Brain pericyte (primary cell): ENCODE results near the gene XRN1.
"Not testable (repeated sequence)": the region's sequence is repeated elsewhere in the genome, so short reads cannot be mapped to it uniquely, and the experiment has no call there.

Source experiments
- DNase-seq: peaks from one replicate; pipeline ENCODE4 v3.0.0-alpha.2; 2012; ENCODE audit warnings: low read depth, low spot score

XRN1 gene

DNA sequence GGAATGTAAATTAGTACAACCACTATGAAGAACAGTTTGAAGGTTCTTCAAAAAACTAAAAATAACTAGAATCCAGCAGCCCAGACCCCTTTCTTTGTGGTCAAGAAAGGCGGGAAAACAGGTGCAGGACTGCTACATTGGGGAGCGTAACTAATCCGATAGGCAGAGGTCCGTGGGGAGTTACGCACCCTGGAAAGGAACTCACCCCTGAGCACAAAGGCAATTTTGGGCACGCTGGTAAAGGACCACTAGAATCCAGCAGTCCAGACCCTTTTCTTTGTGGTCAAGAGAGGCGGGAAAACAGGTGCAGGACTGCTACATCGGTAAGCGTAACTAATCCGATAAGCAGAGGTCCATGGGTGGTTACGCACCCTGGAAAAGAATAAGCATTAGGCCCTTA is 9.7 kb downstream of the XRN1 start:
- DNase-seq: not testable (repeated sequence)

DNA sequence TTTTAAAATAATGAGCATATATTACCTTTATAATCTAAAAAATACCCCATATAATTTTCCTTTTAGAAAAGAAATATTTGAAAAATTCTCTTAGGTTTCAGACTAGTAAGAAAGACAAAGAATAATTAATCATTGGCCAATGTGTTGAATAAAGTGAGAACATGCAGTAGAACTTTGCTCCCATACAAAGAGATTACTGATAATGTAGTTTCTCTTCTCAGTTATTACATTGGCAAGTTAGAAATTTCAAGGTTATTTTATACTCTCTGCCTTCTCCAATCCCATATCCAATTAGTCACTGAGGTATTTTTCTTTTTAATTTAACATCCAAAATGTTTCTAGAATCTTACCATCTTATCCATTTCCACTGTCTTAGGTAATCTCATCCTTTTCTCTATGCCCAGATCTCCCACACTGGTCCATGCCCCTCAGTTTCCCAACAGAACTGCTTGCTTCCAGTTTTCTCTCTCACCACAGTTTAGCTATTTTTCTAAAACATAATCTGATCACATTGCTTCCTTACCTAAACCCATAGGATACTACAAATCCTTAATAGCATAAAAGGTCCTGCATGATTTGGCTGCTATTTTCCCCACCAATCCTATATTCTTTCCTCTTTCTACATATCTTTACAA is 10.8 kb downstream of the XRN1 start:
- DNase-seq: no peak

DNA sequence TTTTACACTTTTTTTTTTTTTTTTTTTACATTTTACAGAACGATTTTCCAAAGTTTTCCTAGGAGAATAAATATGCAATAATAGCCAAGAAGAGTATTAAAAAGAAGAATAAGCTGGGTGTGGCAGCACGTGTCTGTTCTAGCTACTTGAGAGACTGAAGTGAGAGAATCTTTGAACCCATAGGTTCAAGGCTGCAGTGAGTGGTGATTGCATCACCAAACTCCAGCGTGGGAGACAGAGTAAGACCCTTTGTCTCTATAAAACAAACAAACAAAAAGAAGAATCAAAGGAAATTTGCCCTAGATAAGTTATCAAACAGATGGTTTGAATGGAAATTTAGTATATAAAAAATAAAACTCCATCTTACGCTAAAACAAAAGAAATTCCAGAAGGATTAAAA is 13.3 kb downstream of the XRN1 start:
- DNase-seq: no peak

DNA sequence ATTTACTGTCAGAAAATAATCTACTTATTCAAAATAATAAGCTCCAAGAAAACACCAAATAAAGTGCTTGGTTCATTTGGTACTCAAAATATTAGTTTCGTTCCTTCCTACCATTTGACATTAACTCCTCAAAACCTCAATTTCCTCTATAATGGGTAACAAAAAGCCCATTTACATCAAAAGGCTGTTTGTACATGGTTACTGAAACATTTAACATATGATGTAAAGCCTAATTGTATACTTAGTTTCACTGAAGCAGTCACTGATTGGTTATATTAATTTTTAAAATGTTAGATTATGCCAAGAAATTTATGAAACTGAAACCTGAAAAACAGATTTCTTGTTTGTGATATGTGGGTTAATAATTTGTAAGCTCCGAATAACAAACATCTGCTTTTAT is 14.7 kb downstream of the XRN1 start:
- no peak for DNase-seq

DNA sequence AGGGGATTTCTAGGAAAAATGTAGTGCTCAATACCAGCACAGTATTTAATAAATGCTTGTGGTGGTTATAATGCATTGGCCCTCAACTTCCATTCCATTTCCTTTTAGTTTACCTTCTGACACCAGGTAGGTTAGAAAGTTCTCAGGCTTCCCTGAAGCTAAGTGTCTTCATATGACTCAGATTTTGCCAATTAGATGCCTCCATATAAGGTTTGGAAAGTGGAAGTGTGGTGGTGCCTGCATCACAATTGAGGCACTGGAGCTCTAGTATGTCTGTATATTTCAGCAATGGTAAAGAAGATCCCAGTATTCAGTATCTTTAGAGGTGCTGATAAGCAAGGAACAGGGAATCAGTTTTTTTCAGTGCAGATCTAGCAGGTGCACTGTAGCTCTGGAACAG is 18.3 kb downstream of the XRN1 start:
- DNase-seq: no peak

DNA sequence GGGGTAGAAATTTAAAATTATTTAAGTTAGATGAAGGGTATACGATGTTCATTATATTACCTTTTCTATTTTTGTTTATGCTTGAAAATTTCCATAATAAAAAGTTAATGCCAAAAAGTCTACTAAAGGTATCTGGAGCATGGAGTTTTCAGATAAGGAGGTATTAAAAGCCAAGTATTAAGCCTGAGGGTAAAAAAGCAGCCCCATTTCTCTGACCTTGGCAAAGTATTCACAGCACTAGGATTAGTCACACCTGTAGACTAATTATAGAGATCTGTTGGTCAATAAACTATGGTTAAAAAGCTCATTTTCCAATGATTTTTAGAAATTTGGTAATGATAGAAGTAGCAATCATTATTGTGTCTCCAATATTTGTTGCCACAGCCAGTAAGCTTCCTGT is 23.1 kb downstream of the XRN1 start:
- no peak for DNase-seq

DNA sequence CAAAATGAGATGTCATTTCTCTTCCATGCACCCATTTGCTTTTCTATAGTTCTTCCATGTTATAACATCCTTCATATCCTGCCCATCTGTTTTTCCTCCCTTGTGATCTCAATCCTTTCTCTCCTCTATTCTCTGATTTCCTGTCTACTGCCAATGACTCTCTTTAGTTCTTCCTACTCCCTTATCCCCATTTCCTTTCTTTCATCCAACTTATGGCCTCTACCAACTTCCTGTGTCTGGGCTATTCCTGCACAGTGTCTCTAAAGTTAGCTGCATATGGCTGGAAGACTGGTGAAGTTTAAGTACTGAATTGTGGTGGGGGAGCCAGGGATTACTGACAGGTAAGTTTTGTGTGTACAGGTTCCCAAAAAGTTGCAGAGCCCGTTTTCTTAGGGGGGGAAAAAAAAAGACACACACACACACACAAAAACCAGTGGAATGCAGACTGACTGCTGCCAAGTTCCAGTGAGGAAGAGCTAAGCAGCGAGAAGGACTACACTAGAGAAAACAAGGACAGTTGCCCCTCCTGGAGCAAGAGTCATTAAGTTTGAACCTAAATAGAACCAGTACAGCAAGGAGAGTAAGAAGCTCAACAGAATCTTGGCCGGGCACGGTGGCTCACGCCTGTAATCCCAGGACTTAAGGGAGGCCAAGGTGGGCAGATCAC is 28.8 kb downstream of the XRN1 start:
- no peak for DNase-seq

DNA sequence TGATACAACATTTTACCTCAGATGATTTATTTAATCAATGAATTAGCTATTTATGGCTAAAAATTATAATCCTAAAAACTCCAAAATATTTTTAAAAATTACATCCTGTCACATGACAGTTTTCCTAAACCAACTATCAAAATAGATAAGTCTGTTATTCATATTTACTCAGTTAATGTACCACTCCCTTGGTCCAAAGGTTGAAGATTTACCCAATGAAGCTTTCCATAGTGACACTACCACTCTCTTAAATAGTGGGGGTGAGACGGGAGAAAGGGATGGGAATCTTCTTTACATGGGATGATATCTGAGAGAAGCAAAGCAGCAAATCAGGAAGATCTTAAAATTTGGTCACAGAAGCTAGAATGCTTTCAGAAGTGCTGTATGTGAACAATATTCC is 30.5 kb downstream of the XRN1 start:
- DNase-seq: no peak

DNA sequence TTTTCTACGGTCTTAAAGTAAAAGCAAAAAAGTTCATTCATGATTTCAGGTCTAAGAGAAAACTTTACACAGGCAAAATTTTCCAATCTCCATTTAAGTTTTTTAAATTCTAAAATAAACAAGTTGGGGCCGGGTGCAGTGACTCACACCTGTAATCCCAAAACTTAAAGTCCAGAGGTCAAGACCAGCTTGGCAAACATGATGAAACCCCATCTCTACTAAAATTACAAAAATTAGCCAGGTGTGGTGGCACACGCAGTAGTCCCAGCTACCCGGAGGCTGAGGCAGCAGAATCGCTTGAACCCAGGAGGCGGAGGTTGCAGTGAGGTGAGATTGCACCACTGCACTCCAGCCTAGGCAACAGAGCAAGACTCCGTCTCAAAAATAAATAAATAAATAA is 47.3 kb downstream of the XRN1 start:
- DNase-seq: not testable (repeated sequence)

DNA sequence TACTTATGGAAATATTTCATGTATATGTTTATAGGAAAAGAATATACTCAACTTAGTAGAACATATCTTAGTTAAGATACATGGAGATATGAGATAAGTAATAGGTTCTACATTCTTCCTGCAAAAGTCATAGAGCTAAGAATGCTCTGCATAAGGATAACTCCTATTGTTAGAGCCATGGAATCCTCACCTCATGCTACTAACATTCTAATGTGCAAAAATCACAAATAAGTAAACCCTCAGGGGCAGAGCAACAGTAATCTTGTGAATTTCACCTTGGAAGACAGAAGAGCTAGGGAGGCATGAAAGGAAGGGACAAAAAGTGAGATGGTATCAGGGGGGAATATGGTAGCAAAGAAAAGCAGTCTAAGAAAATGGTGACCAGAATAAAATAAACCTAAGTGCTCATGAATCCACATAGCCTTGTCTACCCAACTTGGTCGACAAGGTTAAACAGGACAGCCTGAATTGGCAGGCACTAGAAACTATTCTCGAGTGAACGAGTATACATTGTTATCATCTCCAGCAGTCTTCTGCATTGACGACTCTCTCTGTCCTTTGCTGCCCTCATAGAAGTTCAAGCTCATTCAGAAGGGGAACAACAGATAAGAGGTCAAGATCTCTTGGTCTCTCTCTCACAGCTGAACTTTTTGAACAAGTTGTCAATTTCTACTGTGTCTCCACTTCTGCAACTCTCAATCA is 52.8 kb downstream of the XRN1 start:
- no peak for DNase-seq

DNA sequence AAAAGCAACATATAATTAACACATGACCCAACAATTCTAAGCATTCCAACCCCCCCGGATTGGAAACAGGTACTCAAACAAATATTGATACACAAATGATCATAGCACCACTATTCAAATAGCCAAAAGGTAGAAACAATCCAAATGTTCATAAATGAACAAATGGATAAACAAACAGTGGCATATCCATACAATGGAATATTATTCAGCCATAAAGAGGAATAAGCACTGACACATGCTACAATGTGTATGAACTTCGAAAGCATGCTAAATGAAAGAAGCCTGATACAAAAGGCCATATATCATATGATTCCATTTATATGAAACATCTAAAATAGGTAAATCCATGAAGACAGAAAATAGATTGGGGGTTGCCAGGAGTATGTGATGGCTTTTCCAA is 62.8 kb downstream of the XRN1 start:
- DNase-seq: no peak

DNA sequence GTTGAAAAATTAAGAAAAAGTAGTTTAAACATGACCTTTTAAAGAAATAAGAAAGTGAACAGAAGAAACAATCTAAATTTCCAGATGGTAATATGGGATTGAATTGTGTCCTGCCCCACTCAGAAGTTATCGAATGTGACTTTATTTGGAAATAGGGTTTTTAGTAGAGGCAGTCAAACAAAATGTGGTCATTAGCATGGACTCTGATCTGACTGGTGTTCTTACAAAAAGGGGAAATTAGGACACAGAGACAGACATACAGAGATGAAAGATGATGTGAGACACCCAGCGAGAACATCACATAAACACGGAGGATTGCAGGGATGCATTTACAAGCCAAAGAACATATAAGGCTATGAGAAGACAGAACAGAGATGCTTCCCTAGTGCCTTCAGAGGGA is 73.2 kb downstream of the XRN1 start:
- DNase-seq: no peak

DNA sequence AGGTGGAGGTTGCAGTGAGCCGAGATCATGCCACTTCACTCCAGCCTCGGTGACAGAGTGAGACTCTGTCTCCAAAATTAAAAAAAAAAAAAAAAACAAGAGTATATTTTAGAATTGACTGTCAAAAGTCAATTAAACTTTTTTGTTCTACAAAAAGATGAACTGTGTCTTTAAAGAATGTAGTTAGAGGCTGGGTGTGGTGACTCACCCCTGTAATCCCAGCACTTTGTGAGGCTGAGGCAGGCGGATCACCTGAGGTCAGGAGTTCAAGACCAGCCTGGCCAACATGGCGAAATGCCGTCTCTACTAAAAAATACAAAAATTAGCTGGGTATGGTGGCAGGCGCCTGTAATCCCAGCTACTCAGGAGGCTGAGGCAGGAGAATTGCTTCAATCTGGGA is 78.3 kb downstream of the XRN1 start:
- DNase-seq: not testable (repeated sequence)

DNA sequence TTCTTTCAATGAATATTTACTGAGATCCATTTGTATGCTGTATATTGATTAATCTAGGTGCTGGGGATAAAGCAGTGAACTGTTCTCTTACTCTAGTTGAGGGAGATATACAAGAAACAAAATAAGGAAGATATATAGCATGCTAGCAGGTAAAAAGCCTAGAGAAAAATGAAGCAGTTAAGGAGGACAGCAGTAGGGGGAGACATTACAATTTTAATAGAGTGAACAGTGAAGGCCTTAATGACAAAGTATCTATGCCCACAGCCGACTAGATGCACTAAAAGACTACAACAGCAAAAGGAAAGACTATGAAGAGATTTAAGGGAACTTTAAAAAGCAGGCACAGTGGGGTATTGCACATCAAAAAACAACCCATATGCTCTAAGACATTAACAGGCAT is 81.4 kb downstream of the XRN1 start:
- no peak for DNase-seq

DNA sequence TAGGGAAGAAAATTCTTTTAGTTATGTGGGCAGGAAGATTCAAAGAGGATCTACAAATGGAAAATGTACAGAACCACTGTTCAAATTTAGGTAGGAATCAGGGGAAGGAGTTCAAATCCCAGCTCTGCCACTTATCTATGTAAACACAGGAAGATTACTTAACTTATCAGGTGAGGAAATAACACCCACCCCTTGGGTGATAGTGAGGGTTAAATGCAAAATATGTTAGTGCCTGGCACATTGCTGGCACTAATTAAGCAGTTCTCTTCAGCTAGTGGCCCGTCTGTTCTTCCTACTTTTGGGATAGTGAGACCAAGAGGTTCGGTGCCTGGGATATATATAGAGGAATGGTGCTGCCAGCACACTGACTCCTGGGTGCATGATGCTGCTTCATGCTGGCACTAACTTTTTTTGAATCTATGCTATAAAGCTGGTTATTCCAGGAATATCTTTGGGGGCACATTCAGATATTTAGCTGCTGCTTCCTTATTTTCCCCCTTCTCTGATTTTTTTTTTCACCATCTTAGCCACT is 83.8 kb downstream of the XRN1 start:
- DNase-seq: no peak

DNA sequence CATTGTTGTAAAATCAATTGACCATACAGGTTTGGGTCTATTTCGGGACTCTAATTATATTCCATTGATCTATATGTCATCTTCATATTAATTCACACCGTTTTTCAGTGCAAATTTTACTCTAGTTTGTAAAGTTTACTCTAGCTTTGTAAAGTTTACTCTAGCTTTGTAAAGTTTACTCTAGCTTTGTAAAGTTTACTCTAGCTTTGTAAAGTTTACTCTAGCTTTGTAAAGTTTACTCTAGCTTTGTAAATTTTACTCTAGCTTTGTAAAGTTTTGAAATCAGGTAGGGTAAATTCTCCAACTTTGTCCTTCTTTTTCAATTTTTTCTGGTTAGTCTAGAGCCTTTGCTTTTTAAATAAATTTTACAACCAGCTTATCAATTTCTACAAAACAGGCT is 84.4 kb downstream of the XRN1 start:
- not testable (repeated sequence) for DNase-seq

DNA sequence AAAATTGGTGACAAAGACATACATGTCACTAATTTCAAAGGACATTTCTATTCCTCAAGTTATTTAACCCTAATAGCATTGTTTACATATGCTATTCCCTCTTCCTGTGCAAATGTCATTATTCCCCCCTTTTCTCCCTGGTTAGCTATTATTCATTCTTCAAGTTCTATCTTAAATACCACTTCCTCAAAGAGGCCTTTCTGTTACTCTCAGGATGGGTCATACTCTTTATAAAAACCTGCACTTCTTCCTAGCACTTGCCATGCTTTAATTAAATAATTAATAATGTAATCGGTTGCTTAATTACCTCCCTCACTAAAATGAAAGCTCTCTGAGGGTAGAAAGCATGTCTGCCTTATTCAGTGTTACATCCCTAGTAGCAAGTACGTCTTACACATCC is 88.5 kb downstream of the XRN1 start:
- DNase-seq: no peak

DNA sequence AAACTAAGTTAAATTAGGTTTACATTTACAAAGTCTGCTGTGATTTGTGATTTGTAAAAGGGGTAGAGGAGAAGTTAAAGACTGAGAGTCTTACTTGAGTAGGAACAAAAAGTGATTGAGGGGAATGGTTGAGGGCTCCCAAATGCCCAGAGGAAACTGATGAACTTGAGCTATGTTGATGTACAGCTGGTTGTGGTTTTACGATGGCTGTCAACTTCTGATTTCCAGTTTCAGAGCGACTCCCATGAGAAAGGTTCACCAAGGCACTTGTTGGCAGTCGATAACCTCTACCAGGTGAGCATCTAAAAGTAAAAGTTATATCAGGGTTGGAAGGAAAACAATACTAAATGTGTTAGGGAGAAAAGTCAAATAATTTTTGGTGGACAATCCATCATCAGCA is 91.0 kb downstream of the XRN1 start:
- no peak for DNase-seq

DNA sequence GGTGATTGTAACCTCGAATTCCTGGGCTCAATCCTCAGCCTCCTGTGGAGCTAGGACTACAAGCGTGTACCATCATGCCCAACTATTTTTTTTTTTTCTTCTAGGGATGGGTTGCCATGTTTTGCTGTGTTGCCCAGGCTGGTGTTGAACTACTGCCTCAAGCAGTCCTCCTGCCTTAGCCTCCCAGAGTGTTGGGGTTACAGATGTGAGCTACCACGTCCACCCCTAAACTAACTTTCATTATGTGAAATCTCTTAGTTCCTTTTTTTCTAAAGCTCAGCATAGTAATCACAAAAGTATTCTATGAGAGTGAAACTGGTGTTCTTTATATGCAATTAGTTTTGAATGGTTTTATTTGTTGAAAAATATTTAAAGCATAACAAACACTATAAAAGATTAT is 92.1 kb downstream of the XRN1 start:
- no peak for DNase-seq

DNA sequence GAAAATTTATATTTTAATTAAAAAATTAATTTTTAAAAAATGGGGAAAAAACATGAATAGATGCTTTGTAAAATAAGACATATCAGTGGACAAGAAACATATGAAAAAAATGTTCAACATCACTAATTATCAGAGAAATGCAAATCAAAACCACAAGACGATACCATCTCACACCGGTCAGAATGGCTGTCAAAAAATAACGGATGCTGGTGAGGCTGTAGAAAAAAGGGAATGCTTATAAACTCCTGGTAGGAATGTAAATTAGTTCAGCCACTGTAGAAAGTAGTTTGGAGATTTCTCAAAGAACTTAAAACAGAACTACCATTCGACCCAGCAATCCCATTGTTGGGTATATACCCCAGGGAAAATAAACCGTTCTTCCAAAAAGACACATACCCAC is 93.8 kb downstream of the XRN1 start:
- DNase-seq: no peak

DNA sequence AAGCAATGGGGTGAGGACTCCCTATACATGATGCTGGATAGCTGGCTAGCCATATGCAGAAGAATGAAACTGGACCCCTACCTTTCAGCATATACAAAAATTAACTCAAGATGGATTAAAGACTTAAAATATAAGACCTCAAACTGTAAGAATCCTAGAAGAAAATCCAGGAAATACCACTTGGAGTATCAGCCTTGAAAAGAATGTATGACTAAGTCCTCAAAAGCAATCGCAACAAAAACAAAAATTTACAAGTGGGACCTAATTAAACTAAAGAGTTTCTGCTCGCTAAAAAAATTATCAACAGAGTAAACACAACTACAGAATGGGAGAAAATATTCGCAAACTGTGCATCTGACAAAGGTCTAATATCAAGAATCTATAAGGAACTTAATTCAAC is 94.3 kb downstream of the XRN1 start:
- no peak for DNase-seq

DNA sequence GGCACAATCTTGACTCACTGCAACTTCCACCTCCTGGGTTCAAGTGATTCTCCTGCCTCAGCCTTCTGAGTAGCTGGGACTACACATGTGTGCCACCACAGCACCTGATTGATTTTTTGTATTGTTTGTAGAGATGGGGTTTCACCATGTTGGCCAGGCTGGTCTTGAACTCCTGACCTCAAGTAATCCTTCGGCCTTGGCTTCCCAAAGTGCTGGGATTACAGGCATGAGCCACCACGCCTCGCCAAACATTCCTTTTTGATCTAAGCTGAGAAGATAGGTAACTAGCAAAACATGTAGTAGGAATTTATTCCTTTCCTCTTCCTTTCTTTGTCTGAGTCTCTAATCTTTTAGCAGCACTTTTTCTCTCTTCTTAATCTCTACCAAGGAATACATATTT is 95.1 kb downstream of the XRN1 start:
- DNase-seq: not testable (repeated sequence)

DNA sequence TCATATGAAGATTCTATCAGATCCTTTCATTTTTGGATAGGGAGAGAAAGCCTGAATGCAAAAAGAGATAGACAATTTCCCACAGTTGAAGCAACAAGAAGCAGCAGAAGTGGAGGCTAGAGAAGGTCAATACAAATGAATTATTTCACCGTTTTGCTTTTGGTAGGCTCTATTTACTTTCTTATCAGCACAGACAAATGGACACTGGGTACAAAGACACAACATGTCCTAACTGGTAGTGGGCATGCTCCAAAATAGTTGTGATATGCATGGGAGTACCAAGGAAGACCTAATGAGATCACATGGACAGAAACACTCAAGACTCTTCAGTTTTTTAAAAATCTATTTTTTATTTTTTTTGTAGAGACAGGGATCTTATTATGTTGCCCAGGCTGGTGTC is 99.4 kb downstream of the XRN1 start:
- no peak for DNase-seq
